GM12875 (cell line): ENCODE measurements around the gene SRSF9.
"Not testable (repeated sequence)": the region's sequence is repeated elsewhere in the genome, so short reads cannot be mapped to it uniquely, and the experiment has no call there.

ENCODE experiments used
- H3K4me3 ChIP-seq: one replicate; pipeline ENCODE4 v1.5.1; 2011; ENCODE audit warnings: low read depth, low read length, control low read depth
- CTCF ChIP-seq: IDR thresholded peaks from 2 replicates; pipeline ENCODE4 v1.5.1; 2011; ENCODE audit warnings: low read depth, mild to moderate bottlenecking, control low read depth, inconsistent platforms, low read length, moderate library complexity, borderline replicate concordance; ENCODE audit not compliant: insufficient read depth

Gene SRSF9

GRCh38 chr12:120490833-120491512 is 21.4 kb upstream of the SRSF9 start:
- H3K4me3 ChIP-seq = no peak overlapping the region
- TF ChIP-seq CTCF = no peak

- TF ChIP-seq CTCF = no peak
- no peak overlapping the region for H3K4me3 ChIP-seq
These were observed 20.8 kb upstream of the SRSF9 start for GRCh38 chr12:120490325-120490724.

- TF ChIP-seq CTCF = no peak
- H3K4me3 ChIP-seq = no peak overlapping the region
These were observed 19.5 kb upstream of the SRSF9 start for GRCh38 chr12:120489018-120489417.

GRCh38 chr12:120488057-120488640 is 18.6 kb upstream of the SRSF9 start:
- H3K4me3 ChIP-seq = no peak overlapping the region
- no peak for TF ChIP-seq CTCF

- not testable (repeated sequence) for H3K4me3 ChIP-seq
These were observed 18.0 kb upstream of the SRSF9 start for GRCh38 chr12:120487552-120487951.

GRCh38 chr12:120485961-120486881 is 16.7 kb upstream of the SRSF9 start:
- H3K4me3 ChIP-seq = no peak overlapping the region
- no peak for TF ChIP-seq CTCF

GRCh38 chr12:120483621-120484020 is 14.1 kb upstream of the SRSF9 start:
- no peak overlapping the region for H3K4me3 ChIP-seq
- no peak for TF ChIP-seq CTCF
